22Rv1 (cell line): Measurements from ENCODE around the gene FOXJ2.

Experiments
- ZFX ChIP-seq: fragments of 450-650 bp; IDR thresholded peaks from 2 replicates; pipeline ENCODE4 v1.6.1; 2017; ENCODE audit warnings: antibody characterized with exemption, borderline replicate concordance
- TF ChIP-seq, protein P1 (sequence below): fragments of 450-650 bp; IDR thresholded peaks from 2 replicates; pipeline ENCODE4 v1.5.1; 2017; ENCODE audit warnings: mild to moderate bottlenecking

DNA sequence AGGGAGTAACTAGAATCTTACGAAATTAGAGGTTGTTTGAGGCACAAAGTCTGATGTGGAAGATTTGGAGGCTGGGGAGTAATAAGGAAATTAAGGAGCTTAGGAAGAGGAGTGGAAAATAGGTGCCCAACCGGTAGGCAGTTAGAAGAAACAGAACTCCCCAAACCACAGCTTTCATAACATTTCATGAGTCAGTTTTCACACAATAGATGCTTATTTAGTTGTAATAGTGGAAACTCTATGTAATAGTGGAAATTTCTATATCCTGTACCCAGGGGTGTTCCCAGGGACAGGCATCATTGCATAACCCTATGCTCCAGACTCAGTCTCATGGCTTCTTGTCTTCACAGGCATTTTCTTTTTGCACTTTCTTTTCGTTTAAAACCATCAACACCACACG lies 25.3 kb downstream of the FOXJ2 start:
- TF ChIP-seq, protein P1, sequence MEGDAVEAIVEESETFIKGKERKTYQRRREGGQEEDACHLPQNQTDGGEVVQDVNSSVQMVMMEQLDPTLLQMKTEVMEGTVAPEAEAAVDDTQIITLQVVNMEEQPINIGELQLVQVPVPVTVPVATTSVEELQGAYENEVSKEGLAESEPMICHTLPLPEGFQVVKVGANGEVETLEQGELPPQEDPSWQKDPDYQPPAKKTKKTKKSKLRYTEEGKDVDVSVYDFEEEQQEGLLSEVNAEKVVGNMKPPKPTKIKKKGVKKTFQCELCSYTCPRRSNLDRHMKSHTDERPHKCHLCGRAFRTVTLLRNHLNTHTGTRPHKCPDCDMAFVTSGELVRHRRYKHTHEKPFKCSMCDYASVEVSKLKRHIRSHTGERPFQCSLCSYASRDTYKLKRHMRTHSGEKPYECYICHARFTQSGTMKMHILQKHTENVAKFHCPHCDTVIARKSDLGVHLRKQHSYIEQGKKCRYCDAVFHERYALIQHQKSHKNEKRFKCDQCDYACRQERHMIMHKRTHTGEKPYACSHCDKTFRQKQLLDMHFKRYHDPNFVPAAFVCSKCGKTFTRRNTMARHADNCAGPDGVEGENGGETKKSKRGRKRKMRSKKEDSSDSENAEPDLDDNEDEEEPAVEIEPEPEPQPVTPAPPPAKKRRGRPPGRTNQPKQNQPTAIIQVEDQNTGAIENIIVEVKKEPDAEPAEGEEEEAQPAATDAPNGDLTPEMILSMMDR = no peak
- TF ChIP-seq ZFX = no peak
